Osteoblast (primary cell): Measurements from ENCODE around the gene USP34. TPM values are rescaled to one million over a fixed set of nuclear protein-coding genes. Genes with fewer than 3 reads are reported as not detected.
A peak's percentile ranks its signal among the peaks of the same experiment; 100 is the strongest.

Source experiments
- DNase-seq: peaks from one replicate; pipeline ENCODE4 v3.0.0; 2011; ENCODE audit warnings: low spot score, mixed read lengths; ENCODE audit not compliant: insufficient read length; ENCODE audit errors: missing footprints
- H2AFZ ChIP-seq: 2 replicates; pipeline ENCODE4 v1.6.0; 2011; ENCODE audit warnings: mild to moderate bottlenecking, low read length
- H3K27ac ChIP-seq: 2 replicates; pipeline ENCODE4 v1.5.1; 2011; ENCODE audit warnings: mild to moderate bottlenecking, low read depth, low read length, moderate library complexity
- H3K27me3 ChIP-seq: 2 replicates; pipeline ENCODE4 v1.6.0; 2012; ENCODE audit warnings: mild to moderate bottlenecking, control low read depth, inconsistent platforms, low read length, moderate library complexity; ENCODE audit not compliant: insufficient read depth
- H3K36me3 ChIP-seq: 2 replicates; pipeline ENCODE4 v1.5.1; 2011; ENCODE audit warnings: mild to moderate bottlenecking, low read length, control low read depth, moderate library complexity; ENCODE audit not compliant: insufficient read depth
- H3K4me1 ChIP-seq: 2 replicates; pipeline ENCODE4 v1.5.1; 2011; ENCODE audit warnings: mild to moderate bottlenecking, low read length, control low read depth, moderate library complexity; ENCODE audit not compliant: insufficient read depth
- H3K4me2 ChIP-seq: 2 replicates; pipeline ENCODE4 v1.6.0; 2011; ENCODE audit warnings: mild to moderate bottlenecking, low read length; ENCODE audit not compliant: insufficient read depth
- H3K4me3 ChIP-seq: fragments of 200-600 bp; sonication (generic); 3 replicates; pipeline ENCODE4 v1.5.1; 2012; ENCODE audit warnings: mild to moderate bottlenecking, low read length, inconsistent platforms; ENCODE audit not compliant: insufficient read depth
- H3K79me2 ChIP-seq: 2 replicates; pipeline ENCODE4 v1.6.0; 2012; ENCODE audit warnings: mild to moderate bottlenecking, low read length, control low read depth, inconsistent platforms; ENCODE audit not compliant: insufficient read depth
- H3K9me3 ChIP-seq: 2 replicates; pipeline ENCODE4 v1.5.1; 2011; ENCODE audit warnings: low read depth, low read length, control low read depth
- H4K20me1 ChIP-seq: 2 replicates; pipeline ENCODE4 v1.6.0; 2012; ENCODE audit warnings: mild to moderate bottlenecking, low read length, control low read depth; ENCODE audit not compliant: insufficient read depth
- total RNA-seq: library from RNA; depleted of rRNA; stranded (reverse); fragments of >200 nt; gene quantifications from 2 replicates; pipeline ENCODE4 v1.2.3, GENCODE V29; 2012
- TF ChIP-seq, protein P1 (sequence below): IDR thresholded peaks from 2 replicates; pipeline ENCODE4 v1.5.1; 2011; ENCODE audit warnings: mild to moderate bottlenecking, low read depth, low read length, moderate library complexity; ENCODE audit errors: extremely low read depth

The USP34 gene, protein sequence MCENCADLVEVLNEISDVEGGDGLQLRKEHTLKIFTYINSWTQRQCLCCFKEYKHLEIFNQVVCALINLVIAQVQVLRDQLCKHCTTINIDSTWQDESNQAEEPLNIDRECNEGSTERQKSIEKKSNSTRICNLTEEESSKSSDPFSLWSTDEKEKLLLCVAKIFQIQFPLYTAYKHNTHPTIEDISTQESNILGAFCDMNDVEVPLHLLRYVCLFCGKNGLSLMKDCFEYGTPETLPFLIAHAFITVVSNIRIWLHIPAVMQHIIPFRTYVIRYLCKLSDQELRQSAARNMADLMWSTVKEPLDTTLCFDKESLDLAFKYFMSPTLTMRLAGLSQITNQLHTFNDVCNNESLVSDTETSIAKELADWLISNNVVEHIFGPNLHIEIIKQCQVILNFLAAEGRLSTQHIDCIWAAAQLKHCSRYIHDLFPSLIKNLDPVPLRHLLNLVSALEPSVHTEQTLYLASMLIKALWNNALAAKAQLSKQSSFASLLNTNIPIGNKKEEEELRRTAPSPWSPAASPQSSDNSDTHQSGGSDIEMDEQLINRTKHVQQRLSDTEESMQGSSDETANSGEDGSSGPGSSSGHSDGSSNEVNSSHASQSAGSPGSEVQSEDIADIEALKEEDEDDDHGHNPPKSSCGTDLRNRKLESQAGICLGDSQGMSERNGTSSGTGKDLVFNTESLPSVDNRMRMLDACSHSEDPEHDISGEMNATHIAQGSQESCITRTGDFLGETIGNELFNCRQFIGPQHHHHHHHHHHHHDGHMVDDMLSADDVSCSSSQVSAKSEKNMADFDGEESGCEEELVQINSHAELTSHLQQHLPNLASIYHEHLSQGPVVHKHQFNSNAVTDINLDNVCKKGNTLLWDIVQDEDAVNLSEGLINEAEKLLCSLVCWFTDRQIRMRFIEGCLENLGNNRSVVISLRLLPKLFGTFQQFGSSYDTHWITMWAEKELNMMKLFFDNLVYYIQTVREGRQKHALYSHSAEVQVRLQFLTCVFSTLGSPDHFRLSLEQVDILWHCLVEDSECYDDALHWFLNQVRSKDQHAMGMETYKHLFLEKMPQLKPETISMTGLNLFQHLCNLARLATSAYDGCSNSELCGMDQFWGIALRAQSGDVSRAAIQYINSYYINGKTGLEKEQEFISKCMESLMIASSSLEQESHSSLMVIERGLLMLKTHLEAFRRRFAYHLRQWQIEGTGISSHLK (N-terminal part only)
- 152 and 160 TPM in 2 replicates for total RNA-seq

DNA sequence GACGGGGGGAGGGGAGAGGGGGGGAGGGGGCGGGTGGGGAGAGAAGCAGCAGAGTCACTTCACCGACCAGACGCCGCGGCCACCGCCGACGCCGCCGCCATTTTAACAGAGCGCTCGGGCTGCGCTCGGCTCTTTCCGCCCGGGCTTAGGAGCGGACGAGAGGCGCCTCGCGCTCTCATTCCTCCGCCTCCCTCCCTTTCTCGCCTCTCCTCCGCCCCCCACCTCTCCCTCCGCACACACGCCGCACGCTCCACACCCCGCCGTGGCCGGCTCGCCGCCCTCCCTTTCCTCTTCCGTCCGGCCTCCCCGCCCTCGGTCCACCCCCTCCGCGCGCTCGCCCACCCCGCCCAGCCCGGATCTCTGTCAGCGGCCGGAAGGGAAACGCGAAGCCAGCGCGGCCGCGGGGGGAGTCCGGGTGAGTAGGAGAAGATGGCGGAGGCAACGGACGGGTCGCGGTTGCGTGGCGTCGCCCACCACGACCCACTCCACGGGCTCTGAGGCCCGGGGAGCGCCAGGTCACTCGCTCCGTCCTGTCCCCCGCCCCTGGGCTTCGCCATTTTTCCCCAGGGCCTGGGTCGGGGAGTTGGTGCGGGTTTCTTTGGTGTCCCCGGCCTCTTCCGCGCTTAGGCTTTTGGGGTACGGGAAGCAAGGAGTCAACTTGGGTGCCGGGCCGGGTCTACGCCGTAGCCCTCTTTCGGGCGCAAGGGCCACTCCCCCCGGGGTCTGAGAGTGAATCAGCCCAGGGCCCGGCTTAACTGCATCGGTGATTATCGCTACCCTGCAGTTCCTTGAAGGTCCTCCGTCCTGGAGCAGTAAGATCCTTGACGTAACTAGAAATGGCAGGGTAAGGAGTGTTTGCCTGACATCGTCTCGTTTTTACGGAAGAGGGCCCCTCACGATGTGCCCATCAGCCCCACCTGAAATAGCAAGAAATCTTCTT, at the start of gene USP34:
TSS of gene USP34 (minus strand) at position 123 of the 940 bp plus-strand sequence. CDS start 395 bp downstream, outside the sequence.
- peak; percentile 99 for DNase-seq
- Histone ChIP-seq H3K4me3 (peak within 1 kb of the TSS; percentile 96), H2AFZ (peak within 1 kb of the TSS; percentile 95), H3K9me3 (no peaks in the 10 kb centered on the region), H3K36me3 (peaks cover 3% of the 10 kb centered on the region), H3K4me2 (peak within 1 kb of the TSS; percentile 86), H3K27me3 (no peaks in the 10 kb centered on the region), H4K20me1 (peaks cover 14% of the 10 kb centered on the region), H3K79me2 (peaks cover 56% of the 10 kb centered on the region), H3K27ac (peak within 1 kb of the TSS; percentile 98), H3K4me1 (peaks cover 6% of the 10 kb centered on the region)
- TF ChIP-seq, protein P1, sequence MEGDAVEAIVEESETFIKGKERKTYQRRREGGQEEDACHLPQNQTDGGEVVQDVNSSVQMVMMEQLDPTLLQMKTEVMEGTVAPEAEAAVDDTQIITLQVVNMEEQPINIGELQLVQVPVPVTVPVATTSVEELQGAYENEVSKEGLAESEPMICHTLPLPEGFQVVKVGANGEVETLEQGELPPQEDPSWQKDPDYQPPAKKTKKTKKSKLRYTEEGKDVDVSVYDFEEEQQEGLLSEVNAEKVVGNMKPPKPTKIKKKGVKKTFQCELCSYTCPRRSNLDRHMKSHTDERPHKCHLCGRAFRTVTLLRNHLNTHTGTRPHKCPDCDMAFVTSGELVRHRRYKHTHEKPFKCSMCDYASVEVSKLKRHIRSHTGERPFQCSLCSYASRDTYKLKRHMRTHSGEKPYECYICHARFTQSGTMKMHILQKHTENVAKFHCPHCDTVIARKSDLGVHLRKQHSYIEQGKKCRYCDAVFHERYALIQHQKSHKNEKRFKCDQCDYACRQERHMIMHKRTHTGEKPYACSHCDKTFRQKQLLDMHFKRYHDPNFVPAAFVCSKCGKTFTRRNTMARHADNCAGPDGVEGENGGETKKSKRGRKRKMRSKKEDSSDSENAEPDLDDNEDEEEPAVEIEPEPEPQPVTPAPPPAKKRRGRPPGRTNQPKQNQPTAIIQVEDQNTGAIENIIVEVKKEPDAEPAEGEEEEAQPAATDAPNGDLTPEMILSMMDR, result no peak

DNA sequence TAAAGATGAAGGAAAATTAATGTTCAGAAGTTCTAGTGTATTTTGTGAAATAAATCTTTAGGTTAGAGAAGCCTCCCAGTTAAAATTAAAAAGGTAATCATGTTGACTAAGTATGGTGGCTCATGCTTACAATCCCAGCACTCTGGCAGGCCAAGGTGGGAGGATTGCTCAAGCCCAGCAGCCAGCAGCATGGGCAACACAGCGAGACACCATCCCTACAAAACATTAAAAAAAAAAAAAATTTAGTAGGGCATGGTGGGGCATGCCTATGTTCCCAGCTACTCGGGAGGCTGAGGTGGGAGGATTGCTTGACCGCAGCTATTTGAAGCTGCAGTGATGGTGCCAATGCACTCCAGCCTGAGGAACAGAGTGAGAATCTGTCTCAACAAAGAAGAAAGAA, 49.4 kb upstream of the USP34 start:
- Histone ChIP-seq H2AFZ (no peak overlapping the region), H3K4me3 (no peak overlapping the region), H3K4me2 (no peak overlapping the region), H3K27me3 (no peaks in the 10 kb centered on the region), H3K4me1 (peaks cover 2% of the 10 kb centered on the region), H3K9me3 (no peaks in the 10 kb centered on the region), H3K27ac (no peak overlapping the region), H3K79me2 (peaks cover 97% of the 10 kb centered on the region), H4K20me1 (peaks cover 6% of the 10 kb centered on the region), H3K36me3 (peaks cover 54% of the 10 kb centered on the region)
- TF ChIP-seq, protein P1, result no peak
- DNase-seq, result no peak

DNA sequence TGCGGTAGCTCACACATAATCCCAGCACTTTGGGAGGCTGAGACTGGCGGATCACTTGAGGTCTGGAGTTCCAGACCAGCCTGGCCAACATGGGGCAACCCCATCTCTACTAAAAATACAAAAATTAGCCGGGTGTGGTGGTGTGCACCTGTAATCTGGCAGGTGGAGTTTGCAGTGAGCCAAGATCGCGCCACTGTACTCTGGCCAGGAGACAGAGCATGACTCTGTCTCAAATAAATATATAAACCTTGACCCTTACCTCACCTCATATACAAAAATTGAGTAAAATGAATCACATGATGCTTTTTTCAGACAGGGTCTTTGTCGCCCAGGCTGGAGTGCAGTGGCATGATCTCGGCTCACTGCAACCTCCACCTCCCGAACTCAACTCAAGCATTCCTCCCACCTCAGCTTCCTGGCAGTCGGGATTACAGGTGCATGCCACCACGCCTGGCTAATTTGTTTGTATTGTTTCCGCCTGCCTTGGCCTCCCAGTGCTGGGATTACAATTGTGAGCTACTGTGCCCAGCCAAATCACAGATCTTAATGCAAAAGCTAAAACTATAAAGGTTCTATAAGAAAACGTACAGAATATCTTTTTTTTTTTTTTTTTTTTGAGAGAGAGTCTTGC, 42.0 kb upstream of the USP34 start:
- no peak overlapping the region for H3K4me3 ChIP-seq
- peaks cover 25% of the 10 kb centered on the region for H4K20me1 ChIP-seq
- peaks cover 99% of the 10 kb centered on the region for H3K79me2 ChIP-seq
- no peak overlapping the region for H3K4me2 ChIP-seq
- no peaks in the 10 kb centered on the region for H3K27me3 ChIP-seq
- peaks cover 73% of the 10 kb centered on the region for H3K36me3 ChIP-seq
- no peak for DNase-seq
- H3K27ac ChIP-seq, result no peak overlapping the region
- TF ChIP-seq, protein P1, result no peak
- H3K4me1 ChIP-seq, result no peaks in the 10 kb centered on the region
- H3K9me3 ChIP-seq, result no peaks in the 10 kb centered on the region
- H2AFZ ChIP-seq, result no peak overlapping the region
